SK-N-SH treated with all-trans-retinoic acid at 6 μM for 48 hours (cell line): Measurements from ENCODE around the gene MVK.

Source experiments
- ARNTL ChIP-seq: fragments of 450-650 bp; formaldehyde crosslinking; IDR thresholded peaks from 2 replicates; pipeline ENCODE4 v1.5.0; 2020; ENCODE audit warnings: low read depth, mild to moderate bottlenecking, moderate library complexity, borderline replicate concordance
- ISL1 ChIP-seq: fragments of 250-450 bp; sonication (Bioruptor Pico); IDR thresholded peaks from 2 replicates; pipeline ENCODE4 v2.1.2; 2022; ENCODE audit warnings: mild to moderate bottlenecking, moderate library complexity
- ZNF565 ChIP-seq: fragments of 450-650 bp; formaldehyde crosslinking; conservative IDR thresholded peaks from 2 replicates; pipeline ENCODE4 v1.5.0; 2020; ENCODE audit warnings: low read depth, mild to moderate bottlenecking, moderate library complexity
- TF ChIP-seq, protein P1 (sequence below): fragments of 250-450 bp; sonication (Bioruptor Pico); IDR thresholded peaks from 2 replicates; pipeline ENCODE4 v1.8.0; 2021; ENCODE audit warnings: low read depth, mild to moderate bottlenecking, moderate library complexity, borderline replicate concordance

DNA sequence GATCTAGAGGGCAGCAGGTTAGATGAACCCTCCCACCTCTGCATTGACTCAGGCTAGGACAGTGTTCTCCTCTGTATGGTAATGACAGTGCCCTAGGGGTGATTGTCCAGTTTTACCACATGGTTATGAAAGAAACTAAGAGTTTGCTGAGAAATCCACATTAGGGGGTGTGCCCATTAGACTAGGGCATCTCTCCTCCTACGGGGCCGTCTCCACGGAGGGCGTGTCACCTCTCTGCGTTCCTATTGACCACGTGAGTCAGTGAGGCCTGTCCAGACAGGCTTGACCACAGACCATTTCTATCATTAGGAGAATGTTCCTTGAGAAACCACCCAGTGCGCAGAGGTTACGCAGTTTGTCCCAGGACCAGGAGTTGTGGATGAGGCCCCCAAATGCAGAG lies 8.3 kb downstream of the MVK start:
- TF ChIP-seq ZNF565 (CRISPR knock-in tag) (no peak), ARNTL (no peak), ISL1 (no peak)
- TF ChIP-seq, protein P1, sequence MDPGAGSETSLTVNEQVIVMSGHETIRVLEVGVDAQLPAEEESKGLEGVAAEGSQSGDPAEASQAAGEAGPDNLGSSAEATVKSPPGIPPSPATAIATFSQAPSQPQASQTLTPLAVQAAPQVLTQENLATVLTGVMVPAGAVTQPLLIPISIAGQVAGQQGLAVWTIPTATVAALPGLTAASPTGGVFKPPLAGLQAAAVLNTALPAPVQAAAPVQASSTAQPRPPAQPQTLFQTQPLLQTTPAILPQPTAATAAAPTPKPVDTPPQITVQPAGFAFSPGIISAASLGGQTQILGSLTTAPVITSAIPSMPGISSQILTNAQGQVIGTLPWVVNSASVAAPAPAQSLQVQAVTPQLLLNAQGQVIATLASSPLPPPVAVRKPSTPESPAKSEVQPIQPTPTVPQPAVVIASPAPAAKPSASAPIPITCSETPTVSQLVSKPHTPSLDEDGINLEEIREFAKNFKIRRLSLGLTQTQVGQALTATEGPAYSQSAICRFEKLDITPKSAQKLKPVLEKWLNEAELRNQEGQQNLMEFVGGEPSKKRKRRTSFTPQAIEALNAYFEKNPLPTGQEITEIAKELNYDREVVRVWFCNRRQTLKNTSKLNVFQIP: no peak
